Measurements from ENCODE around the gene WDPCP.

- TF ChIP-seq JUND (CRISPR knock-in tag; IDR thresholded peaks at IDR 0.05): no peak
- no peak for TF ChIP-seq RFX5 (IDR thresholded peaks at IDR 0.05; ENCODE audit: low read depth, low read length)
- no peak for TF ChIP-seq CTCF (CRISPR knock-in tag; IDR thresholded peaks at IDR 0.05)
- TF ChIP-seq SRY (CRISPR knock-in tag; IDR thresholded peaks at IDR 0.05): no peak
- no peak for TF ChIP-seq USF2 (IDR thresholded peaks at IDR 0.05; ENCODE audit: low read depth, low read length)
- TF ChIP-seq USF2 (CRISPR knock-in tag; IDR thresholded peaks at IDR 0.05; ENCODE audit: borderline replicate concordance): no peak
- TF ChIP-seq HNF1B (CRISPR knock-in tag; IDR thresholded peaks at IDR 0.05): no peak
- TF ChIP-seq ZFP36 (IDR thresholded peaks at IDR 0.05; ENCODE audit: borderline replicate concordance, low read depth, low read length, partially characterized antibody): no peak
- TF ChIP-seq ZNF549 (CRISPR knock-in tag; IDR thresholded peaks at IDR 0.05): no peak
- TF ChIP-seq IRF1 (CRISPR knock-in tag; IDR thresholded peaks at IDR 0.05; ENCODE audit: low read depth): no peak
- TF ChIP-seq POLR2A (IDR thresholded peaks at IDR 0.05; ENCODE audit: insufficient read depth in 1 of 2, low read depth in 2 of 2, low read length in 2 of 2): no peak
- TF ChIP-seq SP1 (IDR thresholded peaks at IDR 0.05): no peak
- no peak for TF ChIP-seq SP1 (CRISPR knock-in tag; IDR thresholded peaks at IDR 0.05)
- TF ChIP-seq FOXK2 (IDR thresholded peaks at IDR 0.05): no peak
These were observed 34.5 kb upstream of the WDPCP start for GRCh38 chr2:63622751-63623150.

Measured in HepG2 (cell line).